IPS-18c (cell line): Measurements from ENCODE around the gene CHMP1A.

Experiments
- H3K4me3 ChIP-seq: 2 replicates; pipeline ENCODE4 v1.7.0; 2013; ENCODE audit warnings: low read depth, mild to moderate bottlenecking, low read length, moderate library complexity; ENCODE audit not compliant: insufficient read depth
- H3K9me3 ChIP-seq: one replicate; pipeline ENCODE4 v1.6.1; 2013; ENCODE audit warnings: mild to moderate bottlenecking, low read length, moderate library complexity; ENCODE audit not compliant: control insufficient read depth, insufficient read depth

CHMP1A gene

DNA sequence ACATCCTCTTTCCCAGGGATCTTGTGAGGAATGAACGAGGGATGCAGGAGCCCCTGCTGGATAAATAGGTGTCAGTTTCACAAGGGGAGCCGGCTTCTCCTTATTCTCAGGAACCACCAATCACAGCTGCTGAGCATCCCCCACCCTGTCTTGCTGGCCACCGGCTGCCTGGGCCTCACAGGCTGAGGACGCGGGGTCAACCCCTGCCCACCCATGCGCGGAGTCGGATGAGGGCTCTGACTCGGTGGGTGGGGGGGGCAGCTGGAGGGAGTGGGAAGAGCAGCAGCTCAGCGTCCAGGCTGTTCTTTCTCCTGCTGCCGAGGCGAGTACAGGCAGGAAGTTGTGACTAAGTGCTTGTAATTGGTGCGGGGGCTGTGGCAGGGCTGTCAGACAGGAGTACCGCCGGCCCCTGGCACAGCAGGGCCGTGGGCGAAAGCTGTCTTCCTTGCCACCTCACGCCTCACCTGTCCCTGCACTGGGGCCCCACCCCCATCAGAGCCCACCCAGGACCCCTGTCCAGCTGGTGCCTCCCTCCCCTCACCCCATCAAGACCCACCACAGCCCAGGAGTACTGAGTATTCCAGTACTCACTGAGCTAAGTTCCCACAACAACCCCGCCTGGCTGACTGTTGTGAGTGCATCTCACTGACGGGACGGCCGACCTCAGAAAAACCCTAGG lies 55.1 kb downstream of the CHMP1A start:
- peaks cover 2% of the 10 kb centered on the region for H3K9me3 ChIP-seq
- H3K4me3 ChIP-seq, result no peak overlapping the region

DNA sequence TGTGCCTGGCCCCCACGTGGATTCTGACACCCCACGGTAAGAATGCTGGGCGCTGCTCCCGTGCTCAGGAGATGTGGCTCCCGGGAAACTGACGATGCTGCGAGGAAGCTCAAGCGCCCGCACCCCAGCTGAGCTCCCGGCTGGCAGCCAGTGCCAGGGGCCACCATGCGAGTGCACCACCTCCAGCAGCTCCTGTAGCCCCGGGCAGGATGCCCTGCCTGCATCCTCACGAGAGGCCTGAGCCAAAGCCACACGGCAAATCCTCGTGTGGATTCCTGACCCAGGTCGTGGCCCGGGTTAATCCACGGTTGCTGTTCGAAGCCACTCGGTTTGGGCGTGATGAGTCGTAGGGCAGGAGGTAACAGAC lies 55.6 kb downstream of the CHMP1A start:
- Histone ChIP-seq H3K9me3 (peaks cover 2% of the 10 kb centered on the region), H3K4me3 (no peak overlapping the region)

DNA sequence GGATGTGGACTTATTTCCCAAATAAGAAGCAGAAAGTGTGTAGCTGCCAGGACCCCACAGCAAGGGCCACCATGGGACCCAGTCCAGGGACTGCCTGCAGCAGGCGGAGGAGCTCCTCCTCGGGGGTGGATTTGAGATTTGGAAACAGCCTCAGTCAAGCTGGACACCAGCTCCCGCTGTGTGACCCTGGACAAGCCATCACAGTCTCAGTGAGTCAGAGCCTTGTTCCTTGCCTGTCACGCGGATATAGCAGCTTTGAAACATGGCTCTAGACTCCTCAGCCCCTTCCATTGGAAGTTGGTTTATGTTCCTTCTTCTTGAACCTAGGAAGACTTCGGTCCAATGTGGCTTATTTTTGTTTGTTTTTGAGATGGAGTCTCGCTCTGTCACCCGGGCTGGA lies 56.6 kb downstream of the CHMP1A start:
- H3K4me3 ChIP-seq, result no peak overlapping the region
- H3K9me3 ChIP-seq, result peaks cover 2% of the 10 kb centered on the region

DNA sequence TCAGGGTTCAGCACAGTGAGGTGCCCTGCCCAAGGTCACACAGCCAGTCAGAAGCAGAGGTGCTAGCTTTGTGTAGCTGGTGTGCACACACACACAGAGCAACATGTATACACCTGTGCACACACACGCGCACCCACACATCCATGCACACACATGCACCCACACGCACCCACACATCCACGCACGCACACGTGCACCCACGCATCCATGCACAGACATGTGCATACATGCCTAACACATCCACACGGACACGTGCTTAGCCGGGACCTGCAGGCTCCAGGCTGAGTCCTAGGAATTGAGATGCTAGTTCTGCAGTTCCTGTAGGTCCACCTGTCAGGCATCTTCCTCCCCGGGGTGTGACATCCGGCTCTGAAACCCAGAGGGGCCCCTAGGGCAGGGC lies 57.1 kb downstream of the CHMP1A start:
- peaks cover 2% of the 10 kb centered on the region for H3K9me3 ChIP-seq

DNA sequence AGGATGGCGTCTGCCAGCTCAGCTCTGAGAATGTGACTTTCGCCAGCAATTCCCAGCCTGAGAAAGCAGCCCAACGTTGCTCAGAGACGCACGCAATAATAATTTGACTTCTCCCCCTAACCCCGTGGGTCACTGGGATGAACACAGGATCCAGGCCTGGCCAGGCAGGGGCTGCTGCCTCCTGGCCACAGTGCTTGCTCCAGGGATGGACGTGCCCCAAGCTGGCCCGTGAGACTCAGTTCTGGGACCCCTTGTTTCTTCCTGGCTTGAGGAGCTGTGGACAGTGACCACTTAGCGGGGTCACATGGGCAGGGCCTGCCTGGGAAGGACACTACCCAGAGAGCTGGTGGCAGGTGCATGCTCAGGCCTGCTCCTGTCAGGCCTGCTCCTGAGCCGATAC lies 57.6 kb downstream of the CHMP1A start:
- Histone ChIP-seq H3K4me3 (no peak overlapping the region), H3K9me3 (peaks cover 4% of the 10 kb centered on the region)

More for the DNA sequence above, 57.1 kb downstream of the CHMP1A start:
- no peak overlapping the region for H3K4me3 ChIP-seq

DNA sequence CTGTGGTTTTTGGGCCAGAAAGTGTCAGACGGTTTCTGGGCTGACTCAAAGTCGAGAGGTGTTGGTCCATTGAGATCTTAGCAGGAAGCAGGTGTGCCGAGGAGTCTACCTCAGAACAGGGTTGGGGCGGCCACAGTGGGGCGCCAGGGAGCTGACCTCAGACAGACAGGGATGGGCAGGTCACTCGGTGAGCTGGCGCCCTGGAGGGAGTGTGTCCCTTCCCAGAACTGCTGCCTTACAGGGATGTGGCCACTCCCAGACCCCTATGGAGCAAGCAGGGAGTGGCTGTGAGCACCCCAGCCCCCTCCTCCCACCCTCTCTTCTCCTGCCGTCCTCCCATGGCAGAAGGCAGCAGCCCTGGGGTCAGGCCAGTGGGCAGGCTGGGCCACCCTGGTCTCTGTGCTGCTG lies 58.1 kb downstream of the CHMP1A start:
- Histone ChIP-seq H3K4me3 (no peak overlapping the region), H3K9me3 (peaks cover 4% of the 10 kb centered on the region)

DNA sequence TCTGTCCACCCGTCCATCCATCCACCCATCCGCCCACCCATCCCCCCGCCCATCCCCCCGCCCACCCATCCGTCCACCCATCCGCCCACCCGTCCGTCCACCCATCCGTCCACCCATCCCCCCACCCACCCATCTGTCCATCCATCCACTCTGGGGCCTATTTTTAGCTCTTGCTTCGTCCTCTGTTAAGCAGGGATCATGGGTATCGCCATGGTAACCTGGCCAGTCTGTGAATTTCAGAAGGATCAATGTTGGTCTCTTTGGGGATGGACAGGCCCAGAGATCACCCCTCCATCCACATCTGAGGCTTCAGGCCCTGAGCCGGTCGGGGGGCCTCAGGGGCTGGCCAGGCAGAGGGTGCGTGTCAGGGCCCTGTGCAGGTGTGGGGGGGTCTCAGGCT lies 59.3 kb downstream of the CHMP1A start:
- peaks cover 4% of the 10 kb centered on the region for H3K9me3 ChIP-seq
- no peak overlapping the region for H3K4me3 ChIP-seq

DNA sequence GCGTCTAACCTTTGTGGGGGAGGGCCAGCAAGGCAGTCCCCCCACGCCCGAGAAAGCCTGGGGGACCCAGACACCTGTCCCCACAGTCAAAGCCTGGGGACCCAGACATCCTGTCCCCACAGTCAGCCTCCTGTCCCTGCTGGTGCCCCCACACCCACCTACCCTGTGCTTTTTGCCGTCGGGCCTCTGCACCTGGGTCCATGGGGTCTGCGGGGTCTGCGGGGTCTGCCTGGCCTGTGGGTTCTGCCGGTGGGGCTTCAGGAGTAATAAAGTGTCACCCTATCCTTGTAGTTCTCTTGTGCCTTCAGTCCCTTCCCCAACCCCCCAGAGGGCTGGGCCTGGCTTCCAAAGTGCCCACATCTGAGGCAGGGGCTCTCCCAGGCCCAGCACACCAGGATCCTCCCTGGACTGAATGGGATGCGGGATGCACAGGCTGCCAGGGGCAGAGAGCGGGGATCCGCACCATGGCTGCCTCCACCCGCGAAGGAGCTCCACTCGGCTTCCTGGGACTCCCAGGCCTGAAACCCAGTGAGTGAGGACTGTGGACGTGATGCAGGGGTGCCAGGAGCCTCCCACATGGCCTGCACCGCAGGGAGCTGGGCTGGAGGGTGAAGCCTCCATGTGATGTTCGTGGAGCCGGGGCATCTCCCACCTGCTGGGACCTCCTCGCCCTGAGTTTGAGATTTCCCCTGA lies 60.4 kb downstream of the CHMP1A start:
- no peak overlapping the region for H3K4me3 ChIP-seq
- H3K9me3 ChIP-seq, result peaks cover 4% of the 10 kb centered on the region

DNA sequence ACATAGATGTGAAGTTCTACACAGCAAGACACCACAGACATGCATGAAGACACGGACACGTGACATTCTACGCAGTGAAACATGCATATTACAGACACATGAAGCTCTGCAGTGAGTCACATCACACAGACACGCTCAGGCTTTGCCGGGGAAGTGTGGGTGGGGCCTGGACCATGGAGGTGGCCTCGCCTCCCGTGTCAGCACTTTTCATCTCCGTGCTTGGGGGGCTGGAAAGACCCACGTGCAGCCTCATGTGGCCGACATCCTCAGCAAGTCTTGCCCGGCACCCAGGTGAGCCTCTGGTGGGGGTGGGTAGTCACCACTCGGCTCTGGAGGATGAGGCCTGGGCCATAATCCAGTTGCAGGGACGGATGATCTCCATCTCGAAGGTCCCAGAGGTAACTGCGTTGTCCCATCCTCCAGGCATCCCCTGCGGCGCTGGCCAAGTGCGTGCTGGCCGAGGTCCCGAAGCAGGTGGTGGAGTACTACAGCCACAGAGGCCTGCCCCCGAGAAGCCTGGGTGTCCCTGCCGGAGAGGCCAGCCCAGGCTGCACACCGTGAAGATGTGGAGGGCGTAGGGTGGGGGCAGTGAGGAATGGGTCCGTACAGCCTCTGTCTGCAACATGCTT lies 61.3 kb downstream of the CHMP1A start:
- H3K9me3 ChIP-seq, result peaks cover 2% of the 10 kb centered on the region
- H3K4me3 ChIP-seq, result no peak overlapping the region

DNA sequence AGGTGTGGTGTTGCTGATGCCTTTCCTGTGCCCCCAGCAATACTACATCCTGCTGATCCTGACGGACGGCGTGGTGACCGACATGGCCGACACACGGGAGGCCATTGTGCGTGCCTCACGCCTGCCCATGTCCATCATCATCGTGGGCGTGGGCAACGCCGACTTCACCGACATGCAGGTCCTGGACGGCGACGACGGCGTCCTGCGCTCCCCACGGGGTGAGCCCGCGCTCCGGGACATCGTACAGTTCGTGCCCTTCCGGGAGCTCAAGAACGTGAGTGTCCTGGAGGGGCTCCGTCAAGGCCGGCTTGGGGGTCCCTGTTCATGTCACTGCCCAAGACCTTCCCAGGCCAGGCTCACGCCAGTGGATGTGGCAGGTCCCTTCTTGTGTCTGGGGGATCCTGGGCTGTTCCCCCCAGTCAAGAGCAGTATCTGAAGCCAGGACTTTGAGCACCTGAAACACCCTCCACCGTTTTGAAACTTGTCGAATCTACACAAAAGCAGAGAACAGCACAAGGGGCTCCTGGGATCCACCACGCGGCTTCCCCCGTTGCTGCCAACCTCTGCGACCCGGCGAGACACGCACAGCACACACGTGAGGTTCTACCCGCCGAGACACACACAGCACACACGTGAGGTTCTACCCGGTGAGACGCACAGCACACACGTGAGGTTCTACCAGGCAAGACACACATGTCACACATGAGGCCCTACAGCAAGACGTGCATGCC lies 62.0 kb downstream of the CHMP1A start:
- no peak overlapping the region for H3K4me3 ChIP-seq
- H3K9me3 ChIP-seq, result peaks cover 2% of the 10 kb centered on the region
